Left lung (tissue), 10 donors: ENCODE results near the gene LHFPL2. TPM values are rescaled to one million over a fixed set of nuclear protein-coding genes. Genes with fewer than 3 reads are reported as not detected.

ENCODE experiments used
- ATAC-seq: fragments of 200-7000 bp; cut with Tn5 transposase; one replicate; pipeline ENCODE4 v1.9.1; 2020; ENCODE audit warnings: moderate library complexity
- DNase-seq, 4 donors: peaks; one replicate each; pipeline ENCODE4 v3.0.0-alpha.2; 2013 to 2020
- H3K27ac ChIP-seq, 2 donors: fragments of 200-600 bp; sonication (generic) in 1 of 2; one replicate each; pipeline versions ENCODE4 v1.5.0 to v1.8.0; 2020 to 2021
- H3K27me3 ChIP-seq, 2 donors: fragments of 200-600 bp; sonication (generic) in 1 of 2; one replicate each; pipeline versions ENCODE4 v1.5.0 to v1.8.0; 2020 to 2021
- H3K36me3 ChIP-seq, 2 donors: fragments of 200-600 bp; sonication (generic) in 1 of 2; one replicate each; pipeline versions ENCODE4 v1.5.0 to v1.8.0; 2020 to 2021
- H3K4me1 ChIP-seq, 2 donors: fragments of 200-600 bp; one replicate each; pipeline ENCODE4 v1.8.0; 2021
- H3K4me3 ChIP-seq, 2 donors: fragments of 200-600 bp; sonication (generic) in 1 of 2; one replicate each; pipeline versions ENCODE4 v1.5.0 to v1.8.0; 2020 to 2021; ENCODE audit warnings: mild to moderate bottlenecking in 1 of 2
- H3K9me3 ChIP-seq, 2 donors: fragments of 200-600 bp; sonication (generic) in 1 of 2; one replicate each; pipeline versions ENCODE4 v1.5.0 to v1.8.0; 2020 to 2021
- intact Hi-C, 2 donors: fragments of 100-400 bp; cut with DNase I; formaldehyde crosslinking; loops; one replicate each; pipeline versions ENCODE4 v1.11.2 to v1.14.2; 2022
- polyA plus RNA-seq, 6 donors: library from polyadenylated mRNA; unstranded; fragments of 120-200 nt; gene quantifications; one replicate each; pipeline ENCODE4 v1.2.1, GENCODE V29; 2013; ENCODE audit not compliant: insufficient read length in 6 of 6
- total RNA-seq, 2 donors: library from RNA; stranded (reverse); fragmentation: NEBNext Ultra II Directional; extraction: Animal tissue kit (Norgen Biotek cat#: 25700); gene quantifications; one replicate each; pipeline ENCODE4 v1.2.1, GENCODE V29; 2021
- TF ChIP-seq, protein P1 (sequence below), 2 donors: fragments of 200-600 bp; sonication (generic) in 1 of 2; IDR thresholded peaks; one replicate each; pipeline versions ENCODE4 v1.5.0 to v1.8.0; 2021; ENCODE audit warnings: antibody characterized with exemption in 2 of 2
- donor health status: DM: no; HTN: yes; CAD: no.
- donor health status: DM: no; HTN: no; CAD: no.

LHFPL2 gene
- total and polyA plus RNA-seq, 8 donors = 39.6 to 89.9 (median 48.9) TPM

DNA sequence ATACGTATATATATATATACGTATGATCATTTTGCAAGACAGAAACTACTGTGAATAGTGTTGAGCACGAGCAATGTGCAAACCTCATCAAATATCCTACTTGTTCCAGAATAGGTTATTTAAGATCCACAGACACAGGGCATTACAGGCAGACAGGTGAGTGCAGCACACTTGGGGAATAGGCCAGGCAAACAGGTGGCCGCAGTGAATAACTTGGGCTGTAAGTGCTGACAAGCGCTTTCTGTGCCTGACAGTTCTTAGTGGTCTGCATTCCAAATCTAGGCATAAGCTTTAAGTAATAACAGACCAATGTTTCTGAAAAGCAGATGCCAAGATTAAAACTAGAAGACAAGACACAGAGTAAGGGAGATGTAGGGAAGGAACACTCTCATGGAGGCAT is 77.9 kb downstream of the LHFPL2 start:
- Histone ChIP-seq H3K4me1 (peaks cover 11 to 36% of the 10 kb centered on the region in 2 donors), H3K27me3 (no peaks in the 10 kb centered on the region), H3K9me3 (no peaks in the 10 kb centered on the region), H3K27ac (no peak overlapping the region), H3K36me3 (no peaks in the 10 kb centered on the region), H3K4me3 (no peak overlapping the region)
- ATAC-seq (no peak), DNase-seq (no peak)
- intact Hi-C loops = no loop called here
- TF ChIP-seq, protein P1, sequence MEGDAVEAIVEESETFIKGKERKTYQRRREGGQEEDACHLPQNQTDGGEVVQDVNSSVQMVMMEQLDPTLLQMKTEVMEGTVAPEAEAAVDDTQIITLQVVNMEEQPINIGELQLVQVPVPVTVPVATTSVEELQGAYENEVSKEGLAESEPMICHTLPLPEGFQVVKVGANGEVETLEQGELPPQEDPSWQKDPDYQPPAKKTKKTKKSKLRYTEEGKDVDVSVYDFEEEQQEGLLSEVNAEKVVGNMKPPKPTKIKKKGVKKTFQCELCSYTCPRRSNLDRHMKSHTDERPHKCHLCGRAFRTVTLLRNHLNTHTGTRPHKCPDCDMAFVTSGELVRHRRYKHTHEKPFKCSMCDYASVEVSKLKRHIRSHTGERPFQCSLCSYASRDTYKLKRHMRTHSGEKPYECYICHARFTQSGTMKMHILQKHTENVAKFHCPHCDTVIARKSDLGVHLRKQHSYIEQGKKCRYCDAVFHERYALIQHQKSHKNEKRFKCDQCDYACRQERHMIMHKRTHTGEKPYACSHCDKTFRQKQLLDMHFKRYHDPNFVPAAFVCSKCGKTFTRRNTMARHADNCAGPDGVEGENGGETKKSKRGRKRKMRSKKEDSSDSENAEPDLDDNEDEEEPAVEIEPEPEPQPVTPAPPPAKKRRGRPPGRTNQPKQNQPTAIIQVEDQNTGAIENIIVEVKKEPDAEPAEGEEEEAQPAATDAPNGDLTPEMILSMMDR (IDR thresholded peaks at IDR 0.05) = no peak

DNA sequence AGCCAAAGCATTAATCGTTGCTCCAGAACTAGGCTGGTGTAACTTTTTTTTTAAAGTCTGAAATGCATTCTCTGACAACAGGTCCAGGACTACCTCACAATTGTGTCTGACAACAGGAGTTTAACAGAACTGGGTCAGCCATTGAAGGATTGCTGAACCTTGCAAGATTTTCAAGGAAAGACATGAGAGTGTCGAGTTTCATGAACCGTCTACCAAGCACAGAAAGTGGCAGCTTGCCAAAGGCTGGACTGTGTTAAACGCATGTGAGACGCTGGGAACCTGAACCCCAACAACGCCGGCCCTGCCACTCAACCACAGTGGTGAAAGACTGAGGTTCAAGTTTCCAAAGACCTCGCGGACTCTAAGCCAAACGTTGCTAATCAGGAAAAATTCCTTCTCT is 79.1 kb downstream of the LHFPL2 start:
- peak; percentile 45 for ATAC-seq
- no peaks in the 10 kb centered on the region for H3K9me3 ChIP-seq
- peak in 3 of 4 donors; percentile 48 to 76 (median 60) for DNase-seq
- no peak overlapping the region for H3K27ac ChIP-seq
- intact Hi-C loops = no loop called here
- peaks cover 11 to 36% of the 10 kb centered on the region in 2 donors for H3K4me1 ChIP-seq
- TF ChIP-seq, protein P1 (IDR thresholded peaks at IDR 0.05) = no peak
- H3K4me3 ChIP-seq = no peak overlapping the region
- no peaks in the 10 kb centered on the region for H3K27me3 ChIP-seq
- H3K36me3 ChIP-seq = no peaks in the 10 kb centered on the region

DNA sequence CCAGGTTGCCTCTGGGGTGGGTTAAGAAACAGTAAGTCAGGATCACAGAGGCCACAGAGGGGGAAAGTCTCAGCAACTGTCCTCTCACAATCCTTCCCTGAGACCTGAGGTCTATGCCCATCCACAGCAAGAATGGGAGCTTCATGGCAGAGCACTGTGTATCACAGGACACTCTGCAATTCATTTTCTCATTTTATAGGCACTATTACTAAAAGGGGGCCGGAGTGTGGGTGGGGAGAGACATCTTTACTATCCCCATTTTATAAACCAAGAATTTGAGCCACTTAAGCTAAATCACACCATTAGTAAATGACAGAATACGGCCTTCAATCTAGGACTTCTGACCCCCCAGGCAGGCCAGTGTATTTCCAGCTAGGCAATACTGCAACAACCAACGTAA is 79.9 kb downstream of the LHFPL2 start:
- Histone ChIP-seq H3K4me1 (peaks cover 11 to 28% of the 10 kb centered on the region in 2 donors), H3K27me3 (no peaks in the 10 kb centered on the region), H3K27ac (no peak overlapping the region), H3K36me3 (no peaks in the 10 kb centered on the region), H3K9me3 (no peaks in the 10 kb centered on the region), H3K4me3 (no peak overlapping the region)
- TF ChIP-seq, protein P1 (IDR thresholded peaks at IDR 0.05) = no peak
- DNase-seq = no peak
- no peak for ATAC-seq
- intact Hi-C loops = no loop called here

DNA sequence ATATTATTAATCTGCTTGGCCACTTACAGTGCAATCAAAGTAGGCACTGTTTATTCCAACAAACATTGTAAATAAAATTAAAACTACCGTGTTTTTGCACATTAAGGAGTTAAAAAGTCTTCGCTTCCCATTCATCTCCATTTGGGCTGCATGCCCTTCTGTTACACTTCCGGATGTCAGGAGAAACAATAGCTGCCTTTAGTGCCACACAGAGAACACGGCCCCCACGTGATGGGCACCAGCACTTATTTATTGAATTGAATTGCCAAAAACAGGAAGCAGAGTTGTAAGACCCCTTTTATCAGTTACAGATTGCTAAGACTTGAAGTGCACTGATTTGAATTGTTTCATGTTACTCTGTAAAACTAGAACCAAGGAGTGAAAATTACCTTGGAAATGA is 80.4 kb downstream of the LHFPL2 start:
- DNase-seq (no peak), ATAC-seq (no peak)
- no peaks in the 10 kb centered on the region for H3K27me3 ChIP-seq
- H3K36me3 ChIP-seq = no peaks in the 10 kb centered on the region
- TF ChIP-seq, protein P1 (IDR thresholded peaks at IDR 0.05) = no peak
- intact Hi-C loops = no loop called here
- H3K27ac ChIP-seq = no peak overlapping the region
- H3K9me3 ChIP-seq = no peaks in the 10 kb centered on the region
- peaks cover 11 to 27% of the 10 kb centered on the region in 2 donors for H3K4me1 ChIP-seq
- no peak overlapping the region for H3K4me3 ChIP-seq

DNA sequence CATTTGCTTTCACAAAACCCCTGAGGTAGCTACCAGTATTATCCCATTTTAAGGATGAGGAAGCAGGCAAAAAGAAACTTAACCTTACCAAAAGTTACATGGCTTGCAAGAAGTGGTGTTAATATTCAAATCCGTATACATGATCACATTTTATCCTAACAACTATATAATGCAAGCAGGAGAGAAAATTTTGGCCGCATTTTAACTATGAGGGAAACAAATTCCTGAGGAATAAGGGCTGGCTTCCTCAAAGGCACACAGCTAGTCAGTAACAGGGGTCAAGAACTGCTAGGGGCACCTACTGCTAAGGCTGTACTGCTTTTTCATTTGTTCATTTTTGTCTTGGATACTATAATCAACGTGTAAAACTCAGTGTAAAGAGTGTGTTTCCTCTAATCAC is 81.0 kb downstream of the LHFPL2 start:
- Histone ChIP-seq H3K4me1 (peaks cover 11 to 27% of the 10 kb centered on the region in 2 donors), H3K27me3 (no peaks in the 10 kb centered on the region), H3K9me3 (no peaks in the 10 kb centered on the region), H3K4me3 (no peak overlapping the region), H3K27ac (no peak overlapping the region), H3K36me3 (no peaks in the 10 kb centered on the region)
- DNase-seq (no peak), ATAC-seq (no peak)
- TF ChIP-seq, protein P1 (IDR thresholded peaks at IDR 0.05) = no peak
- intact Hi-C loops = no loop called here
